Activated T-cell treated with anti-CD3 and anti-CD28 coated beads, Interleukin-2, amount 50 U/mL, for 24 hours (primary cell): ENCODE data around the gene S1PR2.
"Not testable (repeated sequence)": the region's sequence is repeated elsewhere in the genome, so short reads cannot be mapped to it uniquely, and the experiment has no call there.

Experiments used
- DNase-seq: peaks from one replicate; pipeline ENCODE4 v3.0.0-alpha.2; 2020
- H3K27ac Mint-ChIP-seq: 2 replicates; pipeline ENCODE4 v1.8.0; 2020; ENCODE audit warnings: mild to moderate bottlenecking, mixed read lengths
- H3K27me3 Mint-ChIP-seq: 2 replicates; pipeline ENCODE4 v1.8.0; 2020; ENCODE audit warnings: mixed read lengths
- H3K36me3 Mint-ChIP-seq: 2 replicates; pipeline ENCODE4 v1.8.0; 2020; ENCODE audit warnings: low read depth, mixed read lengths
- H3K4me1 Mint-ChIP-seq: 2 replicates; pipeline ENCODE4 v1.8.0; 2020; ENCODE audit warnings: low read depth, mixed read lengths
- H3K4me3 Mint-ChIP-seq: 2 replicates; pipeline ENCODE4 v1.8.0; 2020; ENCODE audit warnings: mild to moderate bottlenecking, moderate library complexity, mixed read lengths
- H3K9me3 Mint-ChIP-seq: 2 replicates; pipeline ENCODE4 v1.8.0; 2020; ENCODE audit warnings: mixed read lengths

Gene S1PR2

DNA sequence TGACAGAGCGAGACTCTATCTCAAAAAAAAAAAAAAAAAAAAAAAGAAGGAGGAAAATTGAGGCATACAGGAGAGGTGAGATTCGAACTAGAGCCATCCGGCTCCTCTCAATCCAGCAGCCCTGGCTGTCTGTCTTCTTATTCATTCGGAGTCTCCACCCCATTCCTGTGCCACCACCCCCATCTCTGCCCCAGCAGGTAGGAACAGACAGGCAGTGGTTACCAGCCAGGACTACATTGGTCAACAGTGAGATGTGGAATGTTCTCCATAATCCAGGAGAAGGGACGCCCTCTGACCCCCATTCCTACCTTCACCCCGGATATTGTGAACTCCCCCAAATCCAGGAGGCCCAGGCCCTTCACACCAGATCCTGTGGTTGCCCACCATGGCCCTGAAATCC, 6.6 kb upstream of the S1PR2 start:
- Mint-ChIP-seq H3K27me3 (no peaks in the 10 kb centered on the region), H3K27ac (no peak overlapping the region), H3K4me1 (peaks cover 23% of the 10 kb centered on the region), H3K9me3 (no peaks in the 10 kb centered on the region), H3K36me3 (no peaks in the 10 kb centered on the region), H3K4me3 (no peak overlapping the region)
- no peak for DNase-seq

DNA sequence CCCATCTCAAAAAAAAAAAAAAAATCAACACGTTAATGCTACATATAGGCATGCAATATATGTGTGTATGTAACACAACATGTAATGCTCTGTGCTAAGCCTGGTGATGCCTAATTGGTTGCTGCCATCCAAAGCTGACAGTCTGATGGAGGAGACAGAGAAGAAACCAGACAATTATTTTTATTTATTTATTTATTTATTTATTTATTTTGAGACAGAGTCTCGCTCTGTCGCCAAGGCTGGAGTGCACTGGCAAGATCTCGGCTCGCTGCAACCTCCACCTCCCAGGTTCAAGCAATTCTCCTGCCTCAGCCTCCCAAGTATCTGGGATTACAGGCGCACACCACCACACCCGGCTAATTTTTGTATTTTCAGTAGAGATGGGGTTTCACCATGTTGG, 4.3 kb upstream of the S1PR2 start:
- not testable (repeated sequence) for H3K9me3 Mint-ChIP-seq, H3K4me3 Mint-ChIP-seq, DNase-seq, H3K27me3 Mint-ChIP-seq, H3K36me3 Mint-ChIP-seq
- H3K4me1 Mint-ChIP-seq: peaks cover 29% of the 10 kb centered on the region
- peak overlapping the region; percentile 44 for H3K27ac Mint-ChIP-seq

DNA sequence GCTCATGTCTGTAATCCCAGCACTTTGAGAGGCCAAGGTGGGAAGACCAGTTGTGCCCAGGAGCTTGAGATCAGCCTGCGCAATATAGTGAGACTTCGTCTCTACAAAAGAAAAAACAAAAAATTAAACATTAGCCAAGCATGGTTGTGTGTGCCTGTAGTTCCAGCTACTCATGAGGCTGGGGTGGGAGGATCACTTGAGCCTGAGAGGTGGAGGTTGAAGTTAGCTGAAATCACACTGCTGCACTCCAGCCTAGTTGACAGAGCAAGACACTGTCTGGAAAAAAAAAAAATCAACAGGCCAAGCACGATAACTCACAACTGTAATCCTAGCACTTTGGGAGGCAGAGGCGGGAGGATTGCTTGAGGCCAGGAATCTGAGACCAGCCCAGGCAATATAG, 3.9 kb upstream of the S1PR2 start:
- DNase-seq: no peak
- peak overlapping the region; percentile 44 for H3K27ac Mint-ChIP-seq
- peaks cover 29% of the 10 kb centered on the region for H3K4me1 Mint-ChIP-seq

DNA sequence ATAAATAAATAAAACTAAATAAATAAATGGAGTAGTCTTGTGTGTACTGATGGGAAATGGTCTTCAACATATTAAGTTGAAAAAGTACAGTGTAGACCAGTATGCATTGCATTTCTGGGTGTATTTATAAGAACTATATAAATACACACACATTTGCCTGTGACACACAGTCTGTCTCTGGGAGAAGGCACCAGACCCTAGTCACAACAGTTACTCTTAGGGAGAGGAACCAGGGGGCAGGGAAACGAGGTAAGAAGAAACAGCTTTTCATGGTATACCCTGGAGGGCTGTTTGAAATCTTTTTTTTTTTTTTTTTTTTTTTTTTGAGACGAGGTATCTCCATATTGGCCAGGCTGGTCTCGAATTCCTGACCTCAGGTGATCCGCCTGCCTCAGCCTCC, 2.8 kb upstream of the S1PR2 start:
- Mint-ChIP-seq H3K27me3 (no peaks in the 10 kb centered on the region), H3K4me1 (peaks cover 36% of the 10 kb centered on the region), H3K4me3 (no peak overlapping the region), H3K27ac (no peak overlapping the region), H3K36me3 (no peaks in the 10 kb centered on the region), H3K9me3 (no peaks in the 10 kb centered on the region)
- DNase-seq: no peak

More for the DNA sequence above, 3.9 kb upstream of the S1PR2 start:
- Mint-ChIP-seq H3K27me3 (no peaks in the 10 kb centered on the region), H3K4me3 (no peak overlapping the region), H3K9me3 (no peaks in the 10 kb centered on the region), H3K36me3 (no peaks in the 10 kb centered on the region)

DNA sequence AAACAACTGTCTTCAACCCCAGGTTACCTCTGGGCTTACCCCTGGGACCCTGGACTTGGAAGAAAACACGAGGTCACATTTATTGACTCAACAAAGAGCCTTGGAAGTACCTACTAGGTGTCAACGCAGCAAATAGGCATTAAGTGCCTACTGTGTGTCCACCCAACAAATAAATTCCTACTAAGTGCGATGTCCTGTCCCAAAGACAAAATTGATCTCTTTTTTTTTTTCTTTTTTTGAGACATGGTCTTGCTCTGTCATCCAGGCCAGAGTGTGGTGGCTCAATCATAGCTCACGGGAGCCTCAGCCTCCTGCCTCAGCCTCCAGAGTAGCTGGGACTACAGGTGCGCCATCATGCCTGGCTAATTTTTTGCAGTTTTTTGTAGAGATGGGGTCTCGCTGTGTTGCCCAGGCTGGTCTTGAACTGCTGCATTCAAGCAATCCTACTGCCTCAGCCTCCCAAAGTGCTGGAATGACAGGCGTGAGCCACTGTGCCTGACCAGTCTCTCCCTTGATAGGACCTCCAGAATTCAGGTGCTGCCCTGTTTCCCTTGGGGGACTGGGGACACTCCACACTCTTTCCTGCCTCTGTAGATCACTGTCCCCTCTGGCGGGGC, 589 bp upstream of the S1PR2 start:
- H3K27ac Mint-ChIP-seq: peak overlapping the region; percentile 2

DNA sequence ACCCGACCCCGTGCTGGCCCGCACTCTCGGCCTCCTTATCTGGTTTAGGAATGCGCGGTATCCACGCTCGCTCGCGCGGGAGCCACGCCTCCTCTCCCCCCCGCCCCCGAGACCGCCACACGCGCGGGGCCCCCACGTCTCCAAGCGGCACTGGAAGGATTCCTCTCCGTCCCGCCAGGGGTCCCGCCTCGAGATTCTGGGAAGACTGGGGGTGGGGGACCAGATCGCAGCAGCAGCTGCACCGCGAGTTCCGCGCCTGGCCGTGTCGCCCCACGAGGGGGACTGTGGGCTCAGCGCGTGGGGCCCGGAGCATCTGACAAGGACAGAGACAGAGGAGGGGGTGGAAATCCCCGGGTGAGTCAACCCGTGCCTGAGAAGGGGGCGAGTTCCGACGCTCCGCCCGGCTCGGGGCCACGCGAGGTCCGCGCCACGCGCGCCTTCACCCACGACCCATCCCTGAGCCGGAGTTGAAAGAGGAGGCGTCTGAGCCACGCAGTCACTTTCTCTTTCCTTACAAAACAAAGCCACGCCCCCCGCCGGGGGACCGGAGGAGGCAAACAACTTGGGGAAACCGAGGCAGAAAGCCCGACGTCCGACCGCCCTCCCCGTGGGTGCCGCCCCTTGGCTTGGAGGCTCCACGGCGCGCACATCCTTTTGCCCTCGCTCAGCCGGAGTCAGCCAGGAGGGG, 814 bp downstream of the S1PR2 start:
- Mint-ChIP-seq H3K36me3 (no peaks in the 10 kb centered on the region), H3K27ac (peak overlapping the region; percentile 84), H3K4me3 (peak overlapping the region; percentile 85), H3K27me3 (no peaks in the 10 kb centered on the region), H3K4me1 (peaks cover 18% of the 10 kb centered on the region), H3K9me3 (no peaks in the 10 kb centered on the region)
- peak; percentile 74 for DNase-seq

More for the DNA sequence above, 589 bp upstream of the S1PR2 start:
- peak overlapping the region; percentile 85 for H3K4me3 Mint-ChIP-seq
- no peaks in the 10 kb centered on the region for H3K9me3 Mint-ChIP-seq
- H3K4me1 Mint-ChIP-seq: peaks cover 30% of the 10 kb centered on the region
- no peaks in the 10 kb centered on the region for H3K36me3 Mint-ChIP-seq
- DNase-seq: no peak
- no peaks in the 10 kb centered on the region for H3K27me3 Mint-ChIP-seq

DNA sequence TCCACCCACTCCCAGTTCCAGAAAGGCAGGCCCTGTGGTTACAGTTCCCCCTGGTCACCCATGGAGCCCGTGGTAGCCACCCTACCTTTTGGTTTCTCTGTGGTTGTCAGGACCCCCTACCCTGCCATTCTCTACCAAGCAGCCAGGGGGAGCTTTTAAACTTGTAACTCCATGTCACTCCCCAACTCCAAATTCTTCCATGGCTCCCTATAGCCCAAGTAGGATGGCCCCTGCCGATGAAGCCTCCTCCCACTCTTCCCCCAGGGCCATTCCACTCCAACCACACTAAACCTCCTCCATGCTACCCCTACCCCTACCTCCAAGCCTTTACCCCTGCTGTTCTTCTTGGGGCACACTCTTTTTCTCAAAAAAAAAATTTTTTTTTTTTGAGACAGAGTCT, 2.2 kb downstream of the S1PR2 start:
- Mint-ChIP-seq H3K36me3 (peaks cover 5% of the 10 kb centered on the region), H3K27me3 (no peaks in the 10 kb centered on the region), H3K27ac (peak overlapping the region; percentile 37), H3K9me3 (no peaks in the 10 kb centered on the region), H3K4me3 (peak overlapping the region; percentile 31), H3K4me1 (peaks cover 14% of the 10 kb centered on the region)
- DNase-seq: peak; percentile 47

DNA sequence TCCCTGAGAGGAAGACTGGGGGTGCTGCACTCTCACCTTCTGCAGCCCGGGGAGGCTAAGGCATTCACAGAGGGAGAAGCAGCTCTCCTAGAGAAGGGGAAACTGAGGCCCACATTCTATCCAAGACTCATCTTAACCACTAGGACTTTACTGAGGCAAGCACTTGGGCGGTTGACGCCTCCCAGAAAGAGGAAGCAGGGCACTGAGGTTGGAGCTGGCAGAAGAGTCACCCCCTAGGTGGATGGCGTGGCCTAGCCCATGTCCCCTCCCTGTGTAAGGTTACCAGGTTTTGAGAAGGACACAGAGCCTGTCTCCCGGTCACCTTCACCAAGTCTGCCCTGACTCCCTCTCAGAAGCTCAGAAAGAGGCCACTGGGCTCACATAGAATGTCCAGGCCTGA, 2.7 kb downstream of the S1PR2 start:
- H3K4me3 Mint-ChIP-seq: no peak overlapping the region
- no peaks in the 10 kb centered on the region for H3K9me3 Mint-ChIP-seq
- DNase-seq: no peak
- peaks cover 14% of the 10 kb centered on the region for H3K4me1 Mint-ChIP-seq
- H3K36me3 Mint-ChIP-seq: peaks cover 8% of the 10 kb centered on the region
- no peak overlapping the region for H3K27ac Mint-ChIP-seq
- H3K27me3 Mint-ChIP-seq: no peaks in the 10 kb centered on the region

DNA sequence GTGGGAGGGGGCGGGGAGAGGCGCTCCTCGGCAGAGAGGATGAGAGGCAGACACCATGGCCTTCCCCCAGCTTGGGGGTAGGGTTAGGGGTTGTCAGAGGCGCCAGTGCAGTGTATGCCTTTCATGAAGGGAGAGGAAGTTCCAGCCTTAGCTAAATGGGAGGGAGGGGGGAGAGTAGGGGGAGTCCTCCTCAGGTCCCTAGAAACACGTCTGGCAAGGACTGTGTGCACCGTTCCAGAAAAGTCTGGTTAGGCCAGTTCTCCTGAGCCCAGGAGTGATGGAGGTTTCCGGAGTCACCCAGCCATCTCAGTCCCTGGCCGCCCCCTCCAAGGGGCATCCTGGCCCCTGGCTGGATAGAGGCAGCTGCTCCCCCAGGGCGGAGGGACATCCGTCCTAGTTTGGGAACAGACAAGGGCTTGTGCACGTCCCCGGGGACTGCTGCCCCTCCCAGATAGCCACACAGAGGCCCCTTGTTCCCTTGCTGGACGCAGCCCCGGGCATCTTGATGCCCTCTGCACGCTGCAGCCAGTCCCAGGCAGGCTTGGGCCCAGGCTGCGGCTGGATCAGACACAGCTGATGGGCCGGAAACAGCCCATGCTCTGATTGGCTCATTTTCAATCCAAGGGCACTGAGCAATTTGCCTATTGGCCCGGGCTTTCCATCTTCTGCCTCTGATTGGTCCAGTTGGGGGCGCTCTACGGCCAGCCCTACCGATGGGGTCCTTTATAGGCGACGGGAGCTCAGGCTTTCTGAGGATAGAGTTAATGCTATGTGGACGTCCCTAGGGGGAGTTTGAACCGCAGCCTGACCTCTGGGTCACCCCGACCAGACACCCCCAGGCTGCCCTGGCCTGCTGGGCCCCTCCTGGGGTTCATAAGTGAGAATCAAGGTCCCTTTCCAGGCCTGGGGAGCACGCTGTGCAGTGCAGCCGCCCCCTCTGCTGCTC, 3.8 kb downstream of the S1PR2 start:
- H3K36me3 Mint-ChIP-seq: peaks cover 12% of the 10 kb centered on the region
- H3K4me3 Mint-ChIP-seq: no peak overlapping the region
- no peak overlapping the region for H3K27ac Mint-ChIP-seq
- DNase-seq: no peak
- H3K27me3 Mint-ChIP-seq: no peaks in the 10 kb centered on the region
- H3K9me3 Mint-ChIP-seq: no peaks in the 10 kb centered on the region
- H3K4me1 Mint-ChIP-seq: peaks cover 14% of the 10 kb centered on the region

DNA sequence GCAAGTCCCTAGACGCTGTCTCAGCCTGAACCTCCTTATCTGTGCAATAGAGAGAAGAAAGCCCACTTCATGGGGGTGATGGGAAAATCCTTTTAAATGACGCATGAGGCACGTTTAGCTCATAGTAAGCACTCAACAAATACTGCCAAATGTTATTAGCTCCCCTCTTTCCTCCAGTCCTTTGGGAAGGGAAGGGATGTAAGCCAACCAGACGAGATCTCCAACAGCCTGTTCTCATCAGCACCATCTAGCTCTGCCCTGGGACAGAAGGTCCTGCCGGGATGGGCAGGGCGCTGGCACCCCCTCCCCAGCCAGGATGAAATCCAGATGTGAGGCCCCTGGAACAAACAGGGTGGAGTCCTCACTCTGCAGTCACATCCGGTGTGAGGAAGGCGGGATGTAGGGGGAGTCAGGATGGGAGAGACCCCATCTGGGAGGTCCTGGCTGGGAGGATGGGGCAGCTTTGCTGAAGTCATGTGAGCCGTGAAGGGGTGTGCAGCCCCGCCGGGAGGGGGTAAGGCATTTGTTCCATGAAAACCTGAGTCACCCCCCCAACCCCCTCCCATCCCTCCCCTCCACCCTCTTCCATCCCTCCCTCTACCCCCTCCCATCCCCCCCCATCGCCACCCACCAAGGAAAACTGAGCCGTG, 4.6 kb downstream of the S1PR2 start:
- DNase-seq: no peak
- H3K9me3 Mint-ChIP-seq: no peaks in the 10 kb centered on the region
- no peak overlapping the region for H3K27ac Mint-ChIP-seq
- H3K4me3 Mint-ChIP-seq: no peak overlapping the region
- peaks cover 12% of the 10 kb centered on the region for H3K36me3 Mint-ChIP-seq
- no peaks in the 10 kb centered on the region for H3K27me3 Mint-ChIP-seq
- H3K4me1 Mint-ChIP-seq: peaks cover 12% of the 10 kb centered on the region

DNA sequence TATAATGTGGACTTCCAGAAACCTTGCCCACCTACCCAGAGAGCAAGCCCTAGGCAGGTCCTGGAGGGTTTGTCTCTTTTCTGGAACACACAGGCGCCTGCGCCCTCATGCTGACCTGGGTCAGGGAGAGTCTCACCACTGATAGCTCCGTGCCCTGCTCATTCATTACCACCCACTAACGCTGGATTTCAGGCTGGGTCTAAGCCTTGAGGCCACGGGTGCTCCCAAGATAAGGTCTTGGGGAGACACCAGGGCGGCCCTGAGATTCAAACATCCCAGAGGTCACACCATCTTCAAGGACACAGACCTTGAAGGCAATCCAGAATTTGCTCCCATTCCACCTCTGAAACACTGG, 5.1 kb downstream of the S1PR2 start:
- H3K4me3 Mint-ChIP-seq: no peak overlapping the region
- H3K36me3 Mint-ChIP-seq: peaks cover 12% of the 10 kb centered on the region
- no peaks in the 10 kb centered on the region for H3K9me3 Mint-ChIP-seq
- H3K27me3 Mint-ChIP-seq: no peaks in the 10 kb centered on the region
- peaks cover 11% of the 10 kb centered on the region for H3K4me1 Mint-ChIP-seq
- H3K27ac Mint-ChIP-seq: peak overlapping the region; percentile 42
- DNase-seq: no peak

DNA sequence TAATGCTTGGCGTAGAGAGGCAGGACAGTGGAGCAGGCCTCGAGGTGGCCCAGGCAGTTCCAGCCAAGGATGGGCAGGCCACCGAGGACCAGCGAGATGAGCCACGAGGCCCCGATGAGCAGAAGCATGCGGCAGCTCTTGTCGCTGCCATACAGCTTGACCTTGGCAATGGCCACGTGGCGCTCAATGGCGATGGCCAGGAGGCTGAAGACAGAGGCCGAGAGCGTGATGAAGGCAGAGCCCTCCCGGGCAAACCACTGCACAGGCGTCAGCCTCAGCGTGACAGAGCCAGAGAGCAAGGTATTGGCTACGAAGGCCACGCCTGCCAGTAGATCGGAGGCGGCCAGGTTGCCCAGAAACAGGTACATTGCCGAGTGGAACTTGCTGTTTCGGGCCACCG, 6.8 kb downstream of the S1PR2 start:
- no peak for DNase-seq
- no peak overlapping the region for H3K4me3 Mint-ChIP-seq
- peaks cover 10% of the 10 kb centered on the region for H3K4me1 Mint-ChIP-seq
- peaks cover 12% of the 10 kb centered on the region for H3K36me3 Mint-ChIP-seq
- no peaks in the 10 kb centered on the region for H3K27me3 Mint-ChIP-seq
- H3K9me3 Mint-ChIP-seq: no peaks in the 10 kb centered on the region
- H3K27ac Mint-ChIP-seq: no peak overlapping the region

DNA sequence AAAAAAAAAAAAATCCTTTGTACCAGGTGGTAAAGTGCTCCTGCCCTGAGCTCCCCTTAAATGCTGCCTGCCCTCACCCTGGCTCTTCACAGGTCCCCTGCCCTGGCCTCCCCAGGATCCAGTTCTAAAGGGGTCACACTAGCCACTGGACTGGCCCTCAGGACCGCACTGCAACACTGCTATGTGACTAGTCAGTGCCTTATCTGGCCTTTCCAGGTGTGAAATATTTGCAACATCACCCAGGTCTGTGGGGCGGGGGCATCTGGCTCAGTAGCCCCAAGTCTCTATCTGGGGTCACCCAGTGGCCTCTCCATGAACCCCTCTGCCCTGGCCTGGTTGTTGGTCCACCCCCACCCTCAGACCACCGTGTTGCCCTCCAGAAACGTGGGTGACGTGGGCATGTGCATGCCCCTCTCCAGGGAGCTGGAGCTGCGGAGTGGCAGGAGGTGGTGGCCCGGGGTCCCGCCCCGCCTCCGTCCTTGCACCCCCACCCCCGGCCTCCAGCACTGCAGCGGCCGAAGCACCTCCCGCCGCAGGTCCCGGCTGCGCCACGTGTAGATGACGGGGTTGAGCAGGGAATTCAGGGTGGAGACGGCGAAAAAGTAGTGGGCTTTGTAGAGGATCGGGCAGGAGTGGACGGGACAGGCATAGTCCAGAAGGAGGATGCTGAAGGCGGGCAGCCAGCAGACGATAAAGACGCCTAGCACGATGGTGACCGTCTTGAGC, 7.5 kb downstream of the S1PR2 start:
- no peaks in the 10 kb centered on the region for H3K9me3 Mint-ChIP-seq
- no peak overlapping the region for H3K4me3 Mint-ChIP-seq
- peaks cover 11% of the 10 kb centered on the region for H3K4me1 Mint-ChIP-seq
- no peak overlapping the region for H3K27ac Mint-ChIP-seq
- no peaks in the 10 kb centered on the region for H3K27me3 Mint-ChIP-seq
- no peak for DNase-seq
- peaks cover 12% of the 10 kb centered on the region for H3K36me3 Mint-ChIP-seq
